Stimulated activated naive CD8-positive, alpha-beta T cell treated with anti-CD3 and anti-CD28 coated beads, Interleukin-15, amount 100 ng/mL, for 72 hours (primary cell): ENCODE results near the gene IDH2.
A peak's percentile ranks its signal among the peaks of the same experiment; 100 is the strongest.
"Not testable (repeated sequence)": the region's sequence is repeated elsewhere in the genome, so short reads cannot be mapped to it uniquely, and the experiment has no call there.

Experiments
- ATAC-seq: fragments of 150-1000 bp; cut with Tn5 transposase; 2 replicates; pipeline ENCODE4 v1.10.0; 2021; ENCODE audit warnings: mild to moderate bottlenecking, moderate library complexity
- DNase-seq, 2 donors: peaks; one replicate each; pipeline ENCODE4 v3.0.0; 2021 to 2022
- H3K27ac Mint-ChIP-seq, 2 donors: one replicate each; pipeline ENCODE4 v1.8.0; 2022; ENCODE audit warnings: mild to moderate bottlenecking in 2 of 2, mixed read lengths in 2 of 2, moderate library complexity in 2 of 2
- H3K27me3 Mint-ChIP-seq: one replicate; pipeline ENCODE4 v1.8.0; 2022; ENCODE audit warnings: mixed read lengths
- H3K4me1 Mint-ChIP-seq: one replicate; pipeline ENCODE4 v1.8.0; 2022; ENCODE audit warnings: mild to moderate bottlenecking, mixed read lengths
- H3K4me3 Mint-ChIP-seq, 2 donors: one replicate each; pipeline ENCODE4 v1.8.0; 2022; ENCODE audit warnings: mild to moderate bottlenecking in 2 of 2, mixed read lengths in 2 of 2, moderate library complexity in 1 of 2
- H3K9me3 Mint-ChIP-seq, 2 donors: one replicate each; pipeline ENCODE4 v1.8.0; 2022; ENCODE audit warnings: mixed read lengths in 2 of 2

IDH2 gene

DNA sequence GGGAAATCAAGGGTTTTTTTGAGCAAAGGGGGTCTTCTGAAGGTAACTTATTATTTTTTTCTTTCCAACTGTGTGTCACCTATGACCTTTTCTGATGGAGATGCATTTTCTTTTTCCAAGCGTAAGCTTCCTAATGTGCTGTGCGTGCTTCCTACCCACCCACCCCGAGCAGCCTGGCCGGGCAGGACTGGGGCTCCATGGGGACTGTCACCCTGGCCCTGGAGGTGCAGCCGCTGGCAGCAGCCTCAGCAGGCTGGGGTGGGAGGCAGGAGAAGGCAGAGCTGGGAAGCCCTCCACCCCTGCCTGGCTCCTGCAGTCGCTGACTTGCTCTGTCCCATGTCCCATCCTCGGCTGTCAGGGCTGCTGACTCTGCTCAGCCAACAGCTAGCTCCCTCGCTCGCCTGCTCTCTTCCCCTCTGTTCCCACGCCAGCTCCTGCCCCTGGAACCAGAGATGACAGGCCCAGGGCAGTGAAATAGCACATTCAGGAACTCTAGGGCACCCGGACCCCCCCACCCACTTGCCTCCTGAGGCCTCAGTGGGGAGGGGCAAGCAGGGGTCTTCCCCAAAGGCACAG lies 21.4 kb downstream of the IDH2 start:
- ATAC-seq: no peak
- DNase-seq: no peak
- peak overlapping the region in 1 of 2 donors; percentile 44 for H3K27ac Mint-ChIP-seq
- no peaks in the 10 kb centered on the region for H3K9me3 Mint-ChIP-seq
- no peak overlapping the region for H3K4me3 Mint-ChIP-seq
- peaks cover 4% of the 10 kb centered on the region for H3K4me1 Mint-ChIP-seq
- no peaks in the 10 kb centered on the region for H3K27me3 Mint-ChIP-seq

DNA sequence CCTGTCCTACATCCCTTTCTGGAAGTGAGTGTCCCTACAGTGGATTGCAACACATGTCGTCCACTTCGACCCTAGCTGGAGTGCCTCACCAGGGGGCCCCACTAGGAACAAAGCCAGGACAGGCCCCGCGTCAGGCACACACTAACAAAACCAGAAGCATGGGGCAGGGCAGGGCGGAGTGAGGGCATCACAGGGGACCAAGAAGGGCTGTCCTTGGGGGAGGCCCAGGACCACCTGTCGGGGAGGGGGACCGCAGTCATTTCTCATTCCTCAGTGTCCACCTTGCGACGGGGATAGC lies 21.9 kb downstream of the IDH2 start:
- Mint-ChIP-seq H3K27ac (peak overlapping the region in 1 of 2 donors; percentile 44), H3K4me3 (no peak overlapping the region), H3K27me3 (no peaks in the 10 kb centered on the region), H3K9me3 (no peaks in the 10 kb centered on the region), H3K4me1 (peaks cover 8% of the 10 kb centered on the region)
- no peak for DNase-seq
- ATAC-seq: peak; percentile 17

DNA sequence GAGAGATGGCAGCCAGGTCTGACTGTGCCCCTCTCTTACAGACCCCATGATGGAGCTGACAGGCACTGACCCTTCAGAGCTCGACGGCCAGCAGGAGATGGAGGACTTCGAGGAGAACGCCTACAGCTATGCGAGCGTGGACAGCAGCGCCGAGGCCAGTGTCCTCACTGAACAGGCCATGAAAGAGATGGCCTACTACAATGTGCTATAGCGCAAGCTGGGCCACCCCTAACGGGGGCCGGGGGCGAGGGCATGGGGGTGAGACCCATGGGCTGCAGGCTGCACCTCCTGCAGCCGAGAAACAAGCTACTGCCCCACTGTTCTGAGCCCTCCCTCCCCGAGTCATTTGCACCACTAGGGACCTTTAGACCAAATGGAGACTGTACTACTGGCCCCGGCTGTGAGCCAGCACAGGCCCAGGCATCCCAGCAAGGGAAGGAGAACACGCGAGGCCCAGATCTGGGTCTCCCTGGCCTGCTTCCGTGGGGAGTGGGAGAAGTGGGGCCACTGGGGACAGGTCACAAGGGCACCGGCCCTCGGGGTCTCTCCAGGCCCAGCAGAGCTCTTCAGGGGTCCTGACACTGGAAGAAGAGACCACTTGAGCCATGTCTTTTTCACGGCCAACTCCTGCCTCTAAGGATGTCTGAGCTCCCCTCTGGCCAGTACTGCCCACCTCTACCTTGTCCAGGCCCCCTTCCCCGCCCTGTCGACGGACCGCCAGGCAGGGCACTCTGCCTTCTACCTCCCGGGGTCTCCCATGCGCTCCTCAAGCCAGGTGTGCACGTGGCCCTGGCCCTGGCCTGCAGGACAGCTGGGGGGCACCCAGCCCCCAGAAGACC lies 22.4 kb downstream of the IDH2 start:
- Mint-ChIP-seq H3K9me3 (no peaks in the 10 kb centered on the region), H3K27ac (peak overlapping the region in 1 of 2 donors; percentile 27), H3K27me3 (no peaks in the 10 kb centered on the region), H3K4me3 (no peak overlapping the region), H3K4me1 (peaks cover 9% of the 10 kb centered on the region)
- ATAC-seq (peak; percentile 10), DNase-seq (no peak)

DNA sequence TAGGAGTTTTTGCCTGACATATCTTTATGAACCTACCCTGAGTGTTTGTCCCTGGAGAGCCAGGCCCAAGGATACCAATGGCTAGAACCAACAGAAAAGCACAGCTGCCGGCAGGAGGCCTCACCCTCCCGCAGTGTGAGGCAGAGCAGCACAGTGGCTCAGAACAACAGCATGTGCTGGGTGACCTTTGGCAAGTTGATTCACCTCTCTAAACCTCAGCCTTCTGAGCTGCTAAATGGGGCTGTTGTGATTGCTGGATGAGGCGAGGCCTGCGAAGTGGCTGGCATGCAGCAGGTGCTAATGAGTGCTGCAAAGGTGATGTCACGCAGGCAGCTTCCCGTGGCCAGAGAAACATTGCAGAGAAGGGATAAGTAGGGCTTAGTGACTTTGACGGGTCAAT lies 23.3 kb downstream of the IDH2 start:
- Mint-ChIP-seq H3K4me1 (peaks cover 9% of the 10 kb centered on the region), H3K27ac (no peak overlapping the region), H3K4me3 (no peak overlapping the region), H3K27me3 (no peaks in the 10 kb centered on the region), H3K9me3 (no peaks in the 10 kb centered on the region)
- DNase-seq (no peak), ATAC-seq (no peak)

DNA sequence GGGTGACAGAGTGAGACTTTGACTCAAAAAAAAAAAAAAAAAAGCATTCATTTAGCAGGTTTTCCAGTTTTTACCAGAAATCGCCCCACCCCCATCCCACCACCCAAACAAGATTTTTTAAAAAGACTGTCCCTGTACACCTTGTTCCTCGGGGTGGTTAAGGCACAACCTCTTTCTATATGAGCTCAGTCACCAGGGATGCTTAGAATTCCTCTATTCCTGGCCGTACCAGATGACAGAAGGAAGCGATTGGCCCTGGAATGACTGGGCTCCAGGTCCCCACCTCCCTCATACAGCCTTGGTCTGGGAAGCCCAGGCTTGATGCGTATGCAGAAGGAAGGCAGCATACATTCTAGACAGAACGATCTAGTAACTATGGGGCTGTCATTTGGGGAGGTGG lies 25.6 kb downstream of the IDH2 start:
- no peak overlapping the region for H3K4me3 Mint-ChIP-seq
- peaks cover 9% of the 10 kb centered on the region for H3K4me1 Mint-ChIP-seq
- DNase-seq (no peak), ATAC-seq (no peak)
- no peaks in the 10 kb centered on the region for H3K9me3 Mint-ChIP-seq
- H3K27ac Mint-ChIP-seq: no peak overlapping the region
- H3K27me3 Mint-ChIP-seq: no peaks in the 10 kb centered on the region

DNA sequence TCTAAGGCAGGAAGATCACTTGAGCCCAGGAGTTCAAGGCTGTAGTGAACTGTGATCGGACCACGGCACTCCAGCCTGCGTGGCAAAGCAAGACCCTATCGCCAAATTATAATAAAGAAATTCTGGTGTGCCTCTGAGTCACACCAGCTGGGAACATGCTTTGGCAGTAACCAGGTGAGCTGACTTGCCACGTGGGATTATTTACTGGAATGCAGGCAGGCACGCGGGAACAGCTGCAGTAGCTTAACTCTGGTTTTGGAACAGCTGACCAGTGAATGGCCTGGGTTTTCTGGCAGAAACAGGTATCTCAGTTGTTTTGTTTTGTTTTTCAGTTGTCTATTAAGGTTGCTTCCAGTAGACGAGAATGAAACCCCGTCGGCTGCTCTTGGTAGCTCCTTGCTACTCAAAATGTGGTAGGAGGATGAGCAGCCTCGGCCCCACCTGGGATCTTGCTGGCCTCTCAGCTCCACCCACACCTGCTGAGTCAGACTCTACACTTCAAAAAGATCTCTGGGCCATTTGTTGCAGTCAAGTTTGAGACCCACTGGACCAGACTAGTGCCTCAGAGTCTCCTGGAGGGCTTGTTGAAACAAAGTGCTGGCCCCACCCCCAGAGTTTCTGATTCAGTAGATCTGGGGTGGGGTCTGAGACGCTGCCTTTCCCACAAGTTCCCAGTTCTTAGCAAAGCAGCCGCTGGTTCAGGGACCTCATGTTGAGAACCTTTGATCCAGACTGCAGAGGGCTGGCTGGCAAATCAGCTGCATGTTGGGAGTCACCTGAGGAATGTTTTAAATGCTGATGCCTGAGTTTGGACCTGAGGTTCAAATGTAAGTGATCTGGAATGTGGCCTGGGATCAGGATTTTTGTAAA lies 26.6 kb downstream of the IDH2 start:
- DNase-seq (no peak), ATAC-seq (no peak)
- Mint-ChIP-seq H3K4me3 (no peak overlapping the region), H3K4me1 (peaks cover 9% of the 10 kb centered on the region), H3K27ac (peak overlapping the region; percentile 2 to 59), H3K9me3 (no peaks in the 10 kb centered on the region), H3K27me3 (no peaks in the 10 kb centered on the region)

DNA sequence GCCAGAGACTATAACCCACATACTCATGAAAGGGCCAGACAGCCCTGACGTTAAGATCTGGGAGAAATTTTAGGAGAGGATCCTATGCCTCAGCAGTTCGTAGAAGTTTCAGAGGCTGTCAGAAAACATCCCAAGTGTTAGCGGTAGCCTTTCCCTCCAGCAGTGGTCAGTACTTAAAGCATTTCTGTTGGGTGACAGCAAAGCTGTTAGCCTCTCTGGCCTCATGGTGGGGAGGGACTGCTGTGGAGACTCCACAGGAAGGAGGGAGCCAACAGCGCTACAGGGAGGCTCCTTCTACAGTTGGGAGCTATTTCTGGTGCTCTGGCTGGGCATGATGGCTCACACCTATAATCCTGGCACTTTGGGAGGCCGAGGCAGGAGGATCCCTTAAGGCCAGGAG lies 27.4 kb downstream of the IDH2 start:
- H3K4me3 Mint-ChIP-seq: no peak overlapping the region
- H3K9me3 Mint-ChIP-seq: no peaks in the 10 kb centered on the region
- ATAC-seq (no peak), DNase-seq (no peak)
- H3K27me3 Mint-ChIP-seq: no peaks in the 10 kb centered on the region
- H3K4me1 Mint-ChIP-seq: peaks cover 10% of the 10 kb centered on the region
- no peak overlapping the region for H3K27ac Mint-ChIP-seq

DNA sequence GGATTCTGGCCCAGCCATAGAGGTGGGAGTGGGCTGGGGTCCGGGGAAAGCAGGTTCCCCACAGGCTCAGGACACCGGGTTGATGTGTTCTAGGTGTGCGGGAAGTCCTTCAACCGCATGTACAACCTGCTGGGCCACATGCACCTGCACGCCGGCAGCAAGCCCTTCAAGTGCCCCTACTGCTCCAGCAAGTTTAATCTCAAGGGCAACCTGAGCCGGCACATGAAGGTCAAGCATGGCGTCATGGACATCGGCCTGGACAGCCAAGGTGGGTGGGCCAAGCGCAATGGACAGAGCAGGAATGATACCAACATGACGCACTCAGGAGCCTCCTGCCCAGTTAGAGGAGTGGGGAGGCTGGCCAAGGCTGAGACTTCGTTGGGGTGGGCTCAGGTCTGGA lies 28.2 kb downstream of the IDH2 start:
- peaks cover 15% of the 10 kb centered on the region for H3K4me1 Mint-ChIP-seq
- H3K9me3 Mint-ChIP-seq: no peaks in the 10 kb centered on the region
- ATAC-seq (no peak), DNase-seq (no peak)
- H3K27ac Mint-ChIP-seq: no peak overlapping the region
- no peaks in the 10 kb centered on the region for H3K27me3 Mint-ChIP-seq
- H3K4me3 Mint-ChIP-seq: no peak overlapping the region

DNA sequence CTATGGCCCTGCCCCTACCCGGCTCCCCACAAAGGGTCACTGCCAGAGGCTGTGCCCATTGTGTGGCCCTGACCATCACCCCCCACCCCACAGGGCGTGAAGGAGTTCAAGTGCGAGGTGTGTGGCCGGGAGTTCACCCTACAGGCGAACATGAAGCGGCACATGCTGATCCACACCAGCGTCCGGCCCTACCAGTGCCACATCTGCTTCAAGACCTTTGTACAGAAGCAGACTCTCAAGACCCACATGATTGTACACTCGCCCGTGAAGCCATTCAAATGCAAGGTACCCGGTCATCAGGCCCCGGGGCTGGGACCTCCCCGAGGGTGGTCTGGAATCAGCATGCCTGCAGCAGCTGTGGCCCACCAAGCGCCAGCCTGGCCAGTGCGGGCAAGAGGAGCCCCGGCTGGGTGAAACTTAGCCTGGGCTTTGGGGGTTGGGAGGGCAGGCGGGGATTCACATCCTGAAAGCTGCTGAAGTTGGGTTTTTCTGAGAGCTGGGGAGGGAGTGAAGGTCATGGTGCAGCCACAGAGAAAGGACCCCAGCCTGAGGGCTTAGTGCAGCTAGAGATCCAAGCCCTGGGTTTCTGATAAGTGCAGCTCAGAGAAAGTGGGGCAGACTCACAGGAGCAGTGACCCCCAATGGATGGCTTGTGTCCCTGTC lies 29.2 kb downstream of the IDH2 start:
- H3K9me3 Mint-ChIP-seq: no peaks in the 10 kb centered on the region

DNA sequence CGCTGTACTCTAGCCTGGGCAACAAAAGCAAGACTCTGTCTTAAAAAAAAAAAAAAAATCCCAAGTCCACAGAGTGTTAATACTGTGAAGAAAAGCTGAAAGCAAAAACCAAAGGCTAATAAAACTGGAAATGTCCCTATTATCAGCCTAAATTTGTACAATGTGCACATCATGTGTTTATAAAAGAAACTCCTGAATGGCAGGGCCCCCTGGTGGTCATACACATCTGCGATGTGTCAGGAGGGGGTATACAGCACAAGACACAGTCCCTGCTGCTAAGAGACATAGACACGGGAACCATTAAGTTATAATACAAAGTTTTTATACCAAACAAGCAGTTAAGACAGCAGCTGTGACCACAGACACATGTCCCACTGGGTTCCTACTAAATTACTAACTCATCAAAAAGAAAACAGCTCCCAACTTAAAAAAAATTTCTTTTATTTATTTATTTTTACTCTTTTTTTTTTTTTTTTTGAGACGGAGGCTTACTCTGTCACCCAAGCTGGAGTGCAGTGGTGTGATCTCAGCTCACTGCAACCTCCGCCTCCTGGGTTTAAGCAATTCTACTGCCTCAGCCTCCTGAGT lies 31.0 kb downstream of the IDH2 start:
- Mint-ChIP-seq H3K9me3 (no peaks in the 10 kb centered on the region), H3K4me1 (peaks cover 15% of the 10 kb centered on the region), H3K27ac (peak overlapping the region in 1 of 2 donors; percentile 72), H3K27me3 (no peaks in the 10 kb centered on the region), H3K4me3 (no peak overlapping the region)
- peak; percentile 94 for ATAC-seq
- DNase-seq: peak; percentile 67 to 80

More for the DNA sequence above, 29.2 kb downstream of the IDH2 start:
- no peak for DNase-seq
- peaks cover 15% of the 10 kb centered on the region for H3K4me1 Mint-ChIP-seq
- H3K4me3 Mint-ChIP-seq: no peak overlapping the region
- no peak overlapping the region for H3K27ac Mint-ChIP-seq
- ATAC-seq: no peak
- H3K27me3 Mint-ChIP-seq: no peaks in the 10 kb centered on the region

DNA sequence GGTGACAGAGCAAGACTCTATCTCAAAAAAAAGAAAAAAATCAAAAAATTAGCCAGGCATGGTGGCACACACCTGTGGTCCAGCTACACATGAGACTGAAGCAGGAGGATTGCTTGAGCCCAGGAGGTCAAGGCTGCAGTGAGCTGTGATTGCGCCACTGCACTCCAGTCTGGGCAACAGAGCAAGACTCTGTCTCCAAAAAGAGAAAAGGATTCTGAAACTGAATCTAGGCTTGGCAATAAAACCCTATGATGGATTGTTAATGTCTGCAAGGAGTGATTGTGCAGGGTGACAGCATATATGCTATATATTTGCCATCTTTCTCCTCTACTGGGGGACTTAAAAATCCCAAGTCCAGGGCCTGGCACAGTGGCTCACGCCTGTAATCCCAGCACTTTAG lies 31.6 kb downstream of the IDH2 start:
- H3K4me3 Mint-ChIP-seq, H3K9me3 Mint-ChIP-seq, H3K4me1 Mint-ChIP-seq, DNase-seq, ATAC-seq, H3K27me3 Mint-ChIP-seq: not testable (repeated sequence)
- H3K27ac Mint-ChIP-seq: peak overlapping the region in 1 of 2 donors; percentile 71

DNA sequence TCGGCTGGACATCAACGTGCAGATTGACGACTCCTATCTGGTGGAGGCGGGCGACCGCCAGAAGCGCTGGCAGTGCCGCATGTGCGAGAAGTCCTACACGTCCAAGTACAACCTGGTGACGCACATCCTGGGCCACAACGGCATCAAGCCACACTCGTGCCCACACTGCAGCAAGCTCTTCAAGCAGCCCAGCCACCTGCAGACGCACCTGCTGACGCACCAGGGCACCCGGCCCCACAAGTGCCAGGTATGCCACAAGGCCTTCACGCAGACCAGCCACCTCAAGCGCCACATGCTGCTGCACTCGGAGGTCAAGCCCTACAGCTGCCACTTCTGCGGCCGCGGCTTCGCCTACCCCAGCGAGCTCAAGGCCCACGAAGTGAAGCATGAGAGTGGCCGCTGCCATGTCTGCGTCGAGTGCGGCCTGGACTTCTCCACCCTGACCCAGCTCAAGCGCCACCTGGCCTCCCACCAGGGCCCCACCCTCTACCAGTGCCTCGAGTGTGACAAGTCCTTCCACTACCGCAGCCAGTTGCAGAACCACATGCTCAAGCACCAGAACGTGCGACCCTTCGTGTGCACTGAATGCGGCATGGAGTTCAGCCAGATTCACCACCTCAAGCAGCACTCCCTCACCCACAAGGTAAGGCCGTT lies 34.2 kb downstream of the IDH2 start:
- ATAC-seq (no peak), DNase-seq (no peak)
- H3K4me1 Mint-ChIP-seq: peaks cover 17% of the 10 kb centered on the region
- no peak overlapping the region for H3K4me3 Mint-ChIP-seq
- no peak overlapping the region for H3K27ac Mint-ChIP-seq
- no peaks in the 10 kb centered on the region for H3K27me3 Mint-ChIP-seq
- no peaks in the 10 kb centered on the region for H3K9me3 Mint-ChIP-seq

DNA sequence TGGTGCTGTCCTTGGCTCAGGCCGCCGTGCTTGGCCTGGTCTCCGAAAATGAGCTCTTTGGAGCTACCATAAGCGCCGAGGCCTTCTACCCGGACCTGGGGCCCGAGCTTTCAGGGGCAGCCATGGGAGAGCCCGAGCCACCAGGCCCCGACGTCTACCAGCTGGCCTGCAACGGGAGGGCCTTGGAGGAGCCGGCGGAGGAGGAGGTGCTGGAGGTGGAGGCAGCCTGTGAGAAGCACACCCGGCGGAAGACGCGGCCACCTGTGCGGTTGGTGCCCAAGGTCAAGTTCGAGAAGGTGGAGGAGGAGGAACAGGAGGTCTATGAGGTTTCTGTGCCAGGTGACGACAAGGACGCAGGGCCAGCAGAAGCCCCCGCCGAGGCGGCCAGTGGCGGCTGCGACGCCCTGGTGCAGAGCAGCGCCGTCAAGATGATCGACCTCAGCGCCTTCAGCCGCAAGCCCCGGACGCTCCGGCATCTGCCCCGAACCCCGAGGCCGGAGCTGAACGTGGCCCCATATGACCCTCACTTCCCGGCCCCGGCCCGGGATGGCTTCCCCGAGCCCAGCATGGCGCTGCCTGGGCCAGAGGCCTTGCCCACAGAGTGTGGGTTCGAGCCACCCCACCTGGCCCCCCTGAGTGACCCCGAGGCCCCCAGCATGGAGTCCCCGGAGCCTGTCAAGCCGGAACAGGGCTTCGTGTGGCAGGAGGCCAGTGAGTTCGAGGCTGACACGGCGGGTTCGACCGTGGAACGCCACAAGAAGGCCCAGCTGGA lies 34.9 kb downstream of the IDH2 start:
- Mint-ChIP-seq H3K4me3 (no peak overlapping the region), H3K4me1 (peaks cover 24% of the 10 kb centered on the region), H3K27ac (no peak overlapping the region), H3K9me3 (no peaks in the 10 kb centered on the region), H3K27me3 (no peaks in the 10 kb centered on the region)
- ATAC-seq (no peak), DNase-seq (no peak)

DNA sequence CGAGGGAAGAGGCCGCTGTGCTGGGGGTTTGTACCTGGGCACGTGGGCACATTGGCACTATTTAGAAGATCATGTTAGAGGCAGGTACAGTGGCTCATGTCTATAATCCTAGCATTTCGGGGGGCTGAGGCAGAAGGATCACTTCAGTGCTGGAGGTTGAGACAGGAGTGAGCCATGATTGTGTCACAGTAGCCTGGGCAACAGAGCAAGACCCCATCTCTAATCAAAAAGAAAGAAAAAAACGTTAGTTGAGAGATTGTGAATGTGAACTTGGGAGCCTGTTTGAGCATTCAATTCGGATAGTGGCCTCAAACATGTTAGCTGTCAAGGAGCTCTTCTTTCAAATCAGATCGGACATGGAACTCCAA lies 36.6 kb downstream of the IDH2 start:
- no peaks in the 10 kb centered on the region for H3K27me3 Mint-ChIP-seq
- H3K4me3 Mint-ChIP-seq: no peak overlapping the region
- H3K9me3 Mint-ChIP-seq: no peaks in the 10 kb centered on the region
- ATAC-seq (no peak), DNase-seq (no peak)
- H3K4me1 Mint-ChIP-seq: peaks cover 38% of the 10 kb centered on the region
- no peak overlapping the region for H3K27ac Mint-ChIP-seq
